Ecto neural progenitor cell (in vitro differentiated cells): ENCODE results near the gene YEATS2.
A peak's percentile ranks its signal among the peaks of the same experiment; 100 is the strongest.

ENCODE experiments used
- DNase-seq: peaks from one replicate; pipeline ENCODE4 v3.0.0-alpha.2; 2018; ENCODE audit warnings: low spot score

The YEATS2 gene

DNA sequence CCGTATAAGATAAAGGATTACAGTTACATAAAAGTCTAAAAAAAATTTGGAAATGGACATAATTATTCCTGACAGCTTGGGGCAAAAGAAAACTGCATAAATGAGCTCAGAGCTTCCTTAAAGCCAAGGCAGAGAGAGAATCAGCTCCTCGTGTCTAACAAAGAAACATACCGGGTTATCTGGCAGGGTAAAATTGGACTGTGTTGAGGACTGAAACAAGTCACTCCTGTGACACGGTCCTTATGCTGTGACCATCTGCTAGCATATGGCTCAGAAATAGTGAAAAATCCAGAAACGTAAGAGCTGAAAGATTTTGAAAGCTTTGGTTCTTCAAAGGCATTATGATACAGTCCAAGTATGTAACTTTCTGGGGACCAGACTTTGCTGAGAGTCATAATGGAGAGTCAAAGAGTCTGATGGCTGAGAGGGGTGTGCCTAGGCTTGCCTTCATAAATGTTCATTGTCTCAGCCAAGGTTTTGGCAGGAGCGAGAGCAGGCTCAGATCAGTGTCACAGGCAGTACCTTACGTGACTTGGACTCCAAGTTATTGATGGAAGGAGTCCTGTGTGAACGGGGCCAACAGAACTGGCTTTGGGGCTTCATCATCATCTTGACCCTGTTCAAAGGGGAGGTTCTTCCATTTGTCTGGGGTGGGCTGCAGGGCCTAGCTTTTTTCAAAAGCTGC lies 115.3 kb downstream of the YEATS2 start:
- no peak for DNase-seq

DNA sequence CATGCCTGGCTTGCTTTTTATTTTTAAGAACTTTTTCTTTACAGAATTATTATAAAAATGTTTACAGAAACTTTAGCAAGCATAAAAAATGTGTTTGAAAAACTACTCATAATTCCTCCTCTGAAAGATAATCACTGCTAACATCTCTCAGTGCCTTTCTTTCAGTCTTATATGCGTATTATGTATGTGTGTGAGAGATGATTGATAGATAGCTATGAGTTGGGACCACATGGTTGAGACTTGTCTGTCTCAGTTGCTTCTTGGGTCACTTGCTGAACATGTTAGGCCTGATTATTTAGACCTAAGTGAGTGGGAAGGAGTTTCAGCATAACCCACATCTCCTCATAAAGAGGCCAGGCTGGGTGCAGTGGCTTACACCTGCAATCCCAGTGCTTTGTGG lies 116.6 kb downstream of the YEATS2 start:
- DNase-seq: no peak

DNA sequence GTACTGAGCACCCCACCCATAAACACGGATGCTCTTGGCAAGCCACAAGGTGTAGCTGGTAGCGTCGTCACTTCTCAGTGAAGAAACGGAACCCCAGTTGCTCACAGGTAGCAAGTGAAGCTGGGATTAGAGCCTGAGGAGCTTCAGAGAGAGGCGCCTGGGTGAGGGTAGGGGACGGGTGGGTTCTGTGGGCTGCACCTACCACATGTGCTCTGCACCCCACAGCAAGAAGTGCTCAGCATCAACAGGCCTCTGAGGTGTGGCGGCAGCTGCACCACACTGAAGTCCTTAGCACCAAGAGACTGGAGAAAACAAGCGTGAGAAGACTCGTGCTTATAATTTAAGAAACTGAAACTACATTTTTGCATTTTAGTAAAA lies 118.0 kb downstream of the YEATS2 start:
- no peak for DNase-seq

DNA sequence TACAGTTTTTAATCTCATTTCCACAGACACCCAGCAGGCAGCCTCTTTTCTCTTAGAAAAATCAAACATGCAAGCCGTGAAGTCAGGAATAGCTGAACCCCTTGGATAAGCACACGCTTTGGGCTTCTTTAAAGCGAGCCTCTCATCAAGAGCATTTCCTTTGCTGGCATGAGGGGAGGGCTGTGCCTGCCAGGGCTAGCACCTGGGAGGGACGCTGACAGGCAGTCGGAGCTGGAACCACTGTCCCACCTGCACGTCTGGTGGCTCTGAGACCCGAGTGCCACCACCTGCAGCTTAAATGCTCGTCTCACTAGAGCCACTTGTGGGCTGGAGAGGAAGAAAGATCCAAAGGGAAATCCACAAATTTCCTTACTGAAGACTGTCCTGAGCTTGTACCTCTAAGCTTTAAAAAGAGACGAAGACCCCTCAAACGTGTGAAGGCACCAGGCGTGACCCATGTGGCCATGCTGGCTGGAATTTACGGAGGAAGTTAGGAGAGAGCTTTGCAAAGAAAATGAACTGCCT lies 118.4 kb downstream of the YEATS2 start:
- DNase-seq: no peak

DNA sequence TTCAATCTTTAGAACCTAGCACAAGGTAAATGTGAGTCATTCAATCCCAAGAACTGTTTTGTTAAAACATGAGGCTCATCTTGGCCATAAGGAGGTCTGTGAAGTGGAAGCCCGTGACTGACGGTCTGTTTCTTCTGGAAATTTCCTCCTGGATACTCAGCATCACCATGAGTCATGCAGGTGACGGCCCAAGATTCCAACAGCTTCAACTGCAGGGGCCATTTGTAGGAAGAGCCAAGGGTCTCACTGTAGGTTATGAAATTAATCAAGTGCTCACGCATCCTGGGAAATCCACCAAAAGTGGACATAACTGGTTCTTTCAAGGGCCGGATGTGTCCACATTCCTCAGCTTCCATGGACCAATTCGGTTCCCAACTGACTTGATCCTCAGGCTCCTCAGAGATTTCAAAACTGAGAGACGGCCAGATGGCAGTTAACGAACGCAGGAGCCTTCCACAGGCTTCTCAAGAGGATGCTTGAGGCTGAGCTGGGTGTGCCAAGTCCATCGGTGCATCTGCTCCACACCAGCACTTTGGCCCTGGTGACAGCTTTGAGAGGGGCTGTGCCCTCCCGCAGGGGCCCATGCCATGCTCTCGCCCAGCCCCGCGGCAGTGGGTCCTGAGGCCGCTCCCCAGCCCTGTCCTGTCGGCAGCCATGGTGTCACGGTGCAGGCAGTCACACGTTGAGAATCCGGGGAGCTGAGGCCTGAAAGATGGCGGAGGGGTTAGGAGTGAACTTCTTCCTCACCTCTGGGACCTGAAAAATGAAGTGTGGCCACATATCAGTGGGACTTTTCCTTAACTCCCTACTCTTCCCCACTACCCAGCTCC lies 119.3 kb downstream of the YEATS2 start:
- no peak for DNase-seq

DNA sequence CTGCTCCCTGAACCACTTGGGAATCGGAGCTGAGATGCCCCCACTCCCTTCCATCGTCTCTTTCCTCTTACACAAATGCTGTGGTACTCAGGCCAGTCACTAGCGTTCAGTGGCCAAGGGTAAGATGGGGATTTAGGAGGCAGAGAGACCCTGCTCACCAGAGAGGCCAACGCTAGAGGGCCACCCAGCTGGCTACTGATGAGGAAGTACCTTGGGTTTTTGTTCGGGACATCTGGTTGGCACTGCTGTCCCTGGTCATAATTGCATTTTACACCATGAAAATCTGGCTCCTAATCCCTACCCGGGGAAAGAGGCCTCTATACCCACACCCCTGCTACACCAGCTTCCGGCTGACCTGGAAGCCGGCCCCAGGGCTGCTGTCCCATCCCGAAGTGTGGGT lies 120.0 kb downstream of the YEATS2 start:
- no peak for DNase-seq

DNA sequence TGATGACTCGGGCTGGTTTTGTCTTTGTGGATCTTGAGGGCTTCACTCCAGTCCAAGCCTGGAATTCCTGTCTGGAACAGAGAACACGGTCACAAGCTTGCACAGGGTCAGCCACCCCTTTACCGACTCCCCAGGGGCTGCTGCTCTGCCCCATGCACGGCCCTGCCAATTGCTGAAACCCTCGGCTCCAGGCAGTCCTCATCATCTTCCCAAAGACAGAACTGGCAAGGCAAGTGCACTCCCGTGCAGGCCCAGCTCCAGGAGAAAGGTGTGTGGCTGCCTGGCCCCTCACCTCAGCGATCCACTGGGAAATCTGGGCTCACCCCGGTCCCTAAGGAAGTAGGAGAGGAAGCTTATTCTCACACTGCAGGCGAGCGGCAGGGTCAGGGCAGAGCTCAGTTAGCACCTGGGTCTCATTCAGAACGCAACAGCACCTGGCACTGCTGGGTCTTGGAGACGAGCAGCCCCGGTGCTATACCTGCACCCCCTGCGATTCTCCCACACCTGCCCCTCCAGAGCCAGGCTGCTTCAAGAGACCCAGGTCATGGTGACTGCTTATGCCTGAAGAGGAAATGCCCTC lies 120.5 kb downstream of the YEATS2 start:
- no peak for DNase-seq

DNA sequence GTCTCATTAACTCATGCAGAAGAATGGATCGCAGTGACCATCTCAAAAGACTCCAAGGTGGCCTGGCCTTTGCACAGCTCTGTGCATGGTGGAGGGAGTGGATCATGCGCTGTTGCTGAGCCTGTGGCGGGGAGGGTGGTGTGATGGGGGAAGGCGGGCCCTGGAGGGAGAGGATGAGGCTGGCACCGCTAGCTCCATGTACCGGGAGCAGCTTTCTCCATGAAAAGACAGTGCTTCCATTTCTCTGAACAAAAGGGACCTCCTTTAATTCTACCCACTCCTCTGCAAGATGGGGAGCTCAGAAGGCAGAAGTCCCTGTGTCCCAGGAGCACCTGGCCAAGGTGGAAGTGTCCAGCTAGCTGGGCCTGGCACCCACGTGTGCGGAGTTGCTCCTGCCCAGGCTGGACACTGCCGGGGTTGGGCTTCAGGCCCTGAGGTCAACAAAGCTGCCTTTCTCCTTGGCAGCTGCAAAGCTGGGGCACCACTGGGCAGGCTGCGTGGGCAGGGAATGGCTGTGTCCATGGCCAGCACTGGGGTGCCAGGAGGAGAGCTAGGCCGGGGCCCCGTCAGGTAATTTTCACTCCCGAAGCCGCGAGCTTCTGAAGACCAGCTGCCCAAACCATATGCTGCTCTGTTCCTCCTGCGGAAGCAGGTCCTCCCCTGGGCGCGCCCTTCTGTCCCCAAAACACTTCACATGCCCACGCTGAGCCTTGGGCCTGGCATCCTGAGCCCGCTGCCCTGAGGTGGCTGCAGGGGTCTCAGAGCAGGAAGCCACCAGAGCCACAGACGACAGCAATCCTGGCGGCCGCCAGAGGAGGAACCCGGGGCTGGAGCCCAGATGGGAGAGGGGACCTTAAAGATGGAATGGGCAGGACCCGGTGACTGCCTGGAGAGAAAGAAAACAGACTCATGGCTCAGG lies 121.4 kb downstream of the YEATS2 start:
- DNase-seq: no peak

DNA sequence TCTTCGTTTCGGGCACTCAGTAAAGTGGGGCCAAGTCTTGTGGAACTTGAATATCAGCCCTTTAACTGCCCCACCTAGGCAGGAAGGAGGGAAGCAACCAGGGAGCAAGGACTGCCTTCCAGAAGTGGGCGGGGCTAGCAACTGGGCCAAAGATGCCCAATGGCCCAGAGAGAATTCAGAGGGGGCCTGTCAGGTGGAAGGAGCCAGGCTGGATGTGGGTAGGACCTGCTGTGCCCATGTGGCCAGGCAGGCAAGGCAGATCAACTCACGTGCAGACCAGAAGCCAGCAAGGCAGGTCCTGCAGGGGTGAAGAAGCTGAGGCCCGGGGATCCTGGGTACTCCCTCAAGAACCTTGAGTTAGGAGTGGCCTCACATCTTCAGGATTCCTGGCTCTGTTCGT lies 122.2 kb downstream of the YEATS2 start:
- no peak for DNase-seq

DNA sequence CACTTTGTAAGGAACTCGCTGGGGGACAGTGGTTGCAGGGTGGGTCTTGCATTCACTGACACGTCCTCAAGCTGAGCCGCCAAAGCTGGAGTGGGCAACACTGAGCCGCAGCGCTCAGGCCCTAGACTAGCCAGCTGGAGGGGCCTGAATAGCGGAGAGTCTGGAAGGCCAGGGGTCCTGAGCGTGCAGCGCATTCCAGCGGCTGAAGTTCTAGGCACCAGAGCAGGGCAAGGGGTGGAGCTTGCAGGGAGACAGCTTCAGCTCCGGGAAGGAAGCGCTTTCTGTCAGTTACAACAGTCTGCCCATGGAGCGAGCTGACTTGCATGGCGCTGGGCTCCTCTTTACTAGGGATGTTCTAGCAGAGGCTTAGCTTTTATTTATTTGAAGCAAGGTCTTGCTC lies 125.0 kb downstream of the YEATS2 start:
- DNase-seq: peak; percentile 70

DNA sequence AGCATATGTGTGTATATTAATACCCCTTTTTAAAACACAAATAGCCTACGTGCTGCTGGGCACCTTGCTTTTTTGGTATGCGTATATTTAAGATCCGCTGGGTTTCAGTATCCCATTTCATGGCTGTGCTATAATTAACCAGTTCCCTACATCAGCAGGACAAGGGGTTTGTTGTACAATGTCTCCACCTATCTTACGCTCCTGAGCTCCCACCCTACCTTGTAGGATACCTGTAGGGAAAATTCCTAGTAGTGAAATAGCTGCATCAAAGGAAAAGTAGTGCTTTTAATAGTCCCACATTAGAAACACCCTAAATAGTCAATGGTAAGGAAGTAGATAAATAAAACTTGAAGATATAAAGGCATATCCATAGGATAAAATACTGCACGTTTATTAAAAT lies 126.4 kb downstream of the YEATS2 start:
- DNase-seq: no peak

DNA sequence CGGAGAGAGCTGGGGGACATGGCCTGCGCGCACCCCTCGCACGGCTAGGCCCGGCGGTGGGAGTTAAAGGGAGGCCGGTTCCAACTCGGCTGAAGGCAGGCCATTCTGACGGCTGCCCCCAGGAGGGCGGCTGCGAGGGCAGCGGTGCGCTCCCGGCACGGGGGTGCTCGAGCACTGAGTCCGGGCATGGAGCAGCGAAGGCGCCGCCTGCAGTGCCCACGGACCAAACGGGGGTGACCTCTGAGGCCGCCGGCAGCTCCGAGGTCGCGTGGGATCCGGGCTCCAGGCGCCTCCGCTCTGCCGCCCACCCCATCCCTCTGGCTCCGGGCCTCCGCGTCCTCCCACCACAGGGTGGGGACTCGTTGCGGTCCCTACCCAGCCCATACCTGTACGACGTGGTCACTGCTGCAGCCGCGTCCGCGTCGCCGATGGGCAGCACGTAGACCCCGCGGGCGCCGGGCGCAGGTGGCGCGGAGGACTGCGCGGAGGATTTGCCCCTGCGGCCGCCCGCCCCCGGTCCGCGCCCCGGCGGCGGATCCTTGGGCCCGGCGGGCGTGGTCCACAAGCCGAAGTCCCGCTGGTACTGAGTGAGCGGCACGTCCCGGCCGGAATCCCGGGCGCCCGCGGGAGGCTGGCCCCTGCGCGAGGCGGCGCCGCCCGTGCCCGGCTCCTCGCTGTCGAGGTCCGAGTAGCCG lies 127.3 kb downstream of the YEATS2 start:
- DNase-seq: peak; percentile 70

DNA sequence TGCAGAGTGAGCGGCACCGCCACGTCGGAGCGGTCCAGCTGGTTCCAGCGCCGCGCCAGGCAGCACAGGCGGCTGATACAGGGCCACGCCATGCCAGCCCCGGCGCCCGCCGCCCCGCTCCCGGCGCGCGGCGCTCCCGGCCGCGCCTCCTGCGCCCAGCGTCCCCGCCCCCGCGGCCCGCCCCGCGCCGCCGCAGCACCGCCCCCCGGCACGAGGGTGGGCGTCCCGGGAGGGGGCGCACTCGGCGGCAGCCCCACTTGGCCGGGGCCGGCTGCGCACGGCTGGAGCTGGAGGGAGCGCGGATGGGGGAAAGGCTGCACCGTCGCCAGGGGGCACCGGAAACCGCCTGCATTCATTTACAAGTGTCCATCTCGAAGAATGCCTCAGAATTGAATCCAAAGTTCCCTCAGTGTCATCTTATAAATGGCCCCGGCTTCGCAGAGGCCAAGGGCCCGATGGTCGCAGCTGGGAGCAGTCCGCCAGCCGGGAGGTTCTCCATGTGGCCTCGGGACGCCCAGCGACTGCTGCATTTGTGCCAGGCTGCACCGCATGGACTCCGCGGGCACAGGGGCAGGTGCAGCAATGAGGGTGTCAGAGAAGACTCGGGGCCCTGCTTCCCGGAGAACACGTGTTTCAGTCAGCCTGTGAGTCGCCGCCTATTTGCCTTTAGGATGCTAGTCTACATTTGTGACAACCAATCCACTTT lies 128.0 kb downstream of the YEATS2 start, which contains the start of gene MAP6D1:
Gene MAP6D1, minus strand, starts transcription at position 122 of the 706 bp plus-strand sequence. Its CDS starts 30 bp downstream, at position 92.
- peak; percentile 85 for DNase-seq

DNA sequence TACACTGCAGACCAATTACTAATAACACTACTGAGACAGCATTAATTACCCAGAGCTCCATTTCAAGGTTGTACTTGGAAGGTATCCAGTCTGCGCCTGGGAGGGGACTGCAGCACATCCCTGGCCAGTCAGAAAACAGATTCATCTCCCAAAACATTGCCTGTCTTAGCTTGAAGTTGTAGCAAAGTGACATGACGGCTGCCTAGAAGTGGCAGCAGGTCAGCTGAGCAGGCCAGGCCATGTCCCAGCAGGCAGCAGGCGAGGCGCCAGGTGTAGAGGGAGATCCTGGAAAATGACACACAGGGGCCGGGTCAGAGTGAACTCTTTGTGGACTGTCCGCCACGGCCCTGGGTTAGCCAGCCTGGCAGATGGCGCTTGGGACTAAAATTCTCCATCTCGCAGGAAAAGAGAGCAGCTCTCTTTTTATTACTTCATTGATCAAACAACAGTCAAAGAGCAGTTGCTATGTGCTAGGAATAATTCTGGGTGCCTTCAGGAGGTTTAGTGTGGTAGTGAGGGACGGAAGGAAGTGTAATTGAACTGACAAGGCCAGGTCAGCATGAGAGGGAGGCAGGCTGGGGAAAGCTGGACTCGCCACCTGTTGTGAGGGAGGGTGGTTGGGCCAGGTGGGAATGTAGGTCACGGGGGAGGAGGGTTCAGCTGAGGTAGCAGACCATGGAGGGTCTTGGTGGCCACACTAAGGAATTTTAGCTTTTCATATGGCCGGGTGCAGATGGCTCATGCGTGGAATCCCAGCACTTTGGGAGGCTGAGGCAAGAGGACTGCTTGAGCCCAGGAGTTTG lies 129.1 kb downstream of the YEATS2 start:
- DNase-seq: no peak

DNA sequence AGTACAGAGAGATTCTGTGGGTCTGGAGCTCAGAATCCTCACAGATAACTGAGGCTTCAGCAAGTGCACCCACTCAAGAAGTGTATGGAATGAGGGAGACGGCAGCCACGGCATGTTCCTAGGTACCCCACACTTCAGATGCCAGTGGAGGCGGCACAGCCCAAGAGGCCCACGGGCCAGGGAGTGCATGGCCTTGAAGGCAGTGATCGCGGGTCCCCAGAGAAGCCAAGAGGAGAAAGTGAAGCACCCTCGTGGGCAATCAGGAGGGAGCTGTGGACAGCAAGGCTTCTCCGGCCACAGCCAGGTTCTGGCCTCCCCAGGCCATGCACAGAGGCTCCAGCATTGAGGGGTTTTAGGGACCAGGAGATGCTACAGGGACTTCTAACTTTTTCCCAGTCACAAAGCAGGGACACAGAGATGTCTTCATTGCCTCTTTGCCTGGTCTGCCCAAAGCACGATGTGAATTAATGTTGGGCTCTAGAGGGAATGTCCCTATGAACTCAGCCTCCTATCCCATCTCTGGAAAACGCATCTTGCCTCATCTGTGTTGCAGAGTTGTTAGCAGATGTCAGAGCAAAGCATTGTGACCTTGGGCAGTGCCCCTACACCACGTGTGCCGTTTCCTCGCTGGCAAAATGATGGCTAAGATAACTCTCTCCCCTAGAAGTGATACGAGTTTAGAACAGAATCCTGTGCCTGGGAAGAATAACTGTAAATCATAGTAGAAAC lies 130.4 kb downstream of the YEATS2 start:
- DNase-seq: no peak

DNA sequence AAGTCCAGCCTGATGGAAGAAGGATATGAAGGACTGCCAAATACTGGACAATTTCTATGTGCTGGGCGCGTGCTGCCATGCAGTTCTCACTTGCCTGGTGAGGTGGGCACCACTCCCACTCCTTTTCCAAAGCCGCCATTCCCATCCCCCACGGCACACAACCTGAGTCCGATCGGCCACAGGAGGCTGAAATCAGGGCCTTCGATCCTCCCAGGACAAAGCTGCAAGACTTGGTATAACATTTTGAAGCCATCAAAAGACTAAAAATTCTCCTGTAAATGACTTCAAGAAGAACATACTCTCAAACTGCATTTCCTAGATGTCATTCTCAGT lies 130.9 kb downstream of the YEATS2 start:
- DNase-seq: no peak

DNA sequence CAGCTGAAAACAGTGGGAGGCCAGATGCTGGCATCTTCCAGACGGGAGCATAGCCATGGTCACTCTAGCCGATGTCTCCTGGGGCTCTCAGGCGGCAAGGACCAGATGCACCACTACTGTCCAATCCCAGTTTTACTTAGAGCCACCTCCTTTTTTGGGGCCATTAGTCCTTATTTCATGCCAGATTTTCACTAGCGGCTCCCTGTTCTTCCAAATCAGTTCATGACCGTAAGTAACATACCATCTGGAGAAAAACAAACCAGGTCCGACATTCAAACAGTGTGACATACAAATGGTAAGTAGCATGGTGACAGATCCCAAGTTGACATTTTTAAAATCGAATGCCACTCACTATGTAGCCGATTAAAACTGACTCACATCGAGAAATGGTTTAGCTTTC lies 131.9 kb downstream of the YEATS2 start:
- no peak for DNase-seq

DNA sequence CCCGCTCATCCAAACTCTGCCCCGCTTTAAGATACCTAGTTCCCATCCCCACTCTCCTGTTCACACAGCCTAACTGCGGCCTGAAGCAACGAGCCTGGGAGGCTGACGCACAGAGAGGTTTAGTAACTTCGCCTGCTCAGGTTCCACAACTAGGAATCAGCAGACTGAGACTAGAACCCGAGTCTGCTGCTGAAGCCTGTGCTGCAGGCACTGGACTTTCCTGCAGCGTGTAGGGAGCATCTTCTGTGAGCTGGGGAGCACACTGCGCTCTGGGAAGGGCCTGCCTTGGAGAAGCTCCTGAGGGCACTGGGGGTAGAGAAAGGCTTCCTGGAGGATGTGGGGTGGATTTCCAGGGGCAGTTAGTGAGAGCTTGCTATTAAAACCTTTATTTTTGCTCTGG lies 132.6 kb downstream of the YEATS2 start:
- no peak for DNase-seq

DNA sequence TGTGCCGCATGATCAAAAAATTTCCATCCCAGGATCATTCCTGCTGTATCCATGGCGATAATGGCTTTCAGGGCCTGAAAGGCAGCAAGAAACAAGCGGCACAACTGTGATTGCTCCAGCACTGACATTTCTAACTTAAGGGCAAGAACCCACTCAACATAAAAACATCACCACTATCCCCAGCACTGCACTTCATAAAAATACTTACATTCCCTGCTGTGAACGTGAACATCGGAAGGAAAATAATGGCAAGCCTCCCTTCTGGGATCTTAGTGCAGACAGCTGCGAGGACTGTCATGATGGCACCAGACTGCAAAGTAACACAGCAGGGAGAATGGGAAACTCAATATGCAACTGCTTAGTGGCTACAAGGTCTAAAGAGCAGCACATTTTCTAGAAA lies 135.9 kb downstream of the YEATS2 start:
- DNase-seq: no peak
